ENCODE results near the gene TBC1D21. TPM values are rescaled to one million over a fixed set of nuclear protein-coding genes. Genes with fewer than 3 reads are reported as not detected.
A peak's percentile ranks its signal among the peaks of the same experiment; 100 is the strongest.

The TBC1D21 gene
- total RNA-seq, 4 donors from 2014 or later = not detected

GRCh38 chr15:73838831-73839426 lies 34.4 kb upstream of the TBC1D21 start:
- no peaks in the 10 kb centered on the region for H3K36me3 ChIP-seq
- H3K4me3 ChIP-seq (replicated peaks in 1 of 3) = no peak overlapping the region
- no peak overlapping the region for H3K27ac ChIP-seq
- 25 to 41% methylated on average over 8 to 12 of the region's 12 CpGs for WGBS, 2 donors
- peaks cover 0 to 7% of the 10 kb centered on the region in 2 donors for H3K4me1 ChIP-seq
- no peaks in the 10 kb centered on the region for H3K27me3 ChIP-seq
- no peaks in the 10 kb centered on the region for H3K9me3 ChIP-seq
- intact Hi-C loops (cut with DNase I) = no loop called here
- TF ChIP-seq POLR2A (IDR thresholded peaks at IDR 0.05) (no peak), CTCF (IDR thresholded peaks at IDR 0.05) (peak in 1 of 6 experiments; percentile 31)
- DNase-seq = peak; percentile 86 to 90

- no peaks in the 10 kb centered on the region for H3K27me3 ChIP-seq
- H3K36me3 ChIP-seq = no peaks in the 10 kb centered on the region
- H3K27ac ChIP-seq = no peak overlapping the region
- no peaks in the 10 kb centered on the region for H3K9me3 ChIP-seq
- WGBS, 2 donors = 92% methylated on average over 8 of the region's 8 CpGs
- intact Hi-C loops (cut with DNase I) = no loop called here
- H3K4me3 ChIP-seq (replicated peaks in 1 of 3) = no peak overlapping the region
- TF ChIP-seq CTCF (IDR thresholded peaks at IDR 0.05) (no peak), POLR2A (IDR thresholded peaks at IDR 0.05) (no peak)
- no peak for DNase-seq
- peaks cover 0 to 7% of the 10 kb centered on the region in 2 donors for H3K4me1 ChIP-seq
These were observed 33.5 kb upstream of the TBC1D21 start for GRCh38 chr15:73839699-73840377.

GRCh38 chr15:73840771-73841170 lies 32.6 kb upstream of the TBC1D21 start:
- DNase-seq = no peak
- intact Hi-C loops (cut with DNase I) = no loop called here
- WGBS, 2 donors = 84 to 88% methylated on average over 8 of the region's 8 CpGs
- no peak overlapping the region for H3K4me3 ChIP-seq (replicated peaks in 1 of 3)
- no peak overlapping the region for H3K27ac ChIP-seq
- TF ChIP-seq POLR2A (IDR thresholded peaks at IDR 0.05) (no peak), CTCF (IDR thresholded peaks at IDR 0.05) (no peak)
- peaks cover 0 to 7% of the 10 kb centered on the region in 2 donors for H3K4me1 ChIP-seq
- H3K36me3 ChIP-seq = no peaks in the 10 kb centered on the region
- no peaks in the 10 kb centered on the region for H3K27me3 ChIP-seq
- H3K9me3 ChIP-seq = no peaks in the 10 kb centered on the region

- DNase-seq = no peak
- no peak overlapping the region for H3K27ac ChIP-seq
- TF ChIP-seq CTCF (IDR thresholded peaks at IDR 0.05) (no peak), POLR2A (IDR thresholded peaks at IDR 0.05) (no peak)
- H3K4me3 ChIP-seq (replicated peaks in 1 of 3) = no peak overlapping the region
- 59 to 67% methylated on average over 17 of the region's 17 CpGs for WGBS, 2 donors
- H3K27me3 ChIP-seq = no peaks in the 10 kb centered on the region
- H3K4me1 ChIP-seq = peaks cover 0 to 7% of the 10 kb centered on the region in 2 donors
- H3K36me3 ChIP-seq = no peaks in the 10 kb centered on the region
- H3K9me3 ChIP-seq = no peaks in the 10 kb centered on the region
- intact Hi-C loops (cut with DNase I) = no loop called here
These were observed 31.3 kb upstream of the TBC1D21 start for GRCh38 chr15:73841756-73842725.
